A549 (cell line): ENCODE data around the gene HES4. TPM values are rescaled to one million over a fixed set of nuclear protein-coding genes. Genes with fewer than 3 reads are reported as not detected.
"Not testable (repeated sequence)": the region's sequence is repeated elsewhere in the genome, so short reads cannot be mapped to it uniquely, and the experiment has no call there.

Experiments
- ATAC-seq, 2 experiments: fragments of 200-7000 bp in 1 of 2; fragments of >200 bp in 1 of 2; cut with Nextera tagmentation in 1 of 2; cut with Tn5 transposase in 1 of 2; 3 replicates each; pipeline versions ENCODE4 v1.8.0 to v1.9.1; 2018 to 2020; ENCODE audit warnings: mild to moderate bottlenecking in 1 of 2, moderate library complexity in 1 of 2
- CTCF ChIA-PET: fragments of 300-600 bp; sonication (Branson Sonifier 250); formaldehyde crosslinking; extraction: SDS; loops from one replicate; lab custom pipeline; 2021; ENCODE audit warnings: antibody characterized with exemption, inconsistent platforms; lab: Yijun Ruan, JAX
- POLR2A ChIA-PET: fragments of 350-600 bp; formaldehyde crosslinking; extraction: SDS; loops from one replicate; lab custom pipeline; 2021; ENCODE audit warnings: antibody characterized with exemption, inconsistent platforms; lab: Yijun Ruan, JAX
- DNase-seq, 2 experiments: peaks; one replicate each; pipeline versions ENCODE4 v3.0.0 to v3.0.0-alpha.2; 2011 to 2016; ENCODE audit warnings: low read depth in 1 of 2, low spot score in 1 of 2
- FAIRE-seq: peaks from 2 replicates; lab custom pipeline; 2011; peaks lifted over from hg19 to GRCh38; lab: Jason Lieb, UNC
- H3K27ac ChIP-seq, 2 experiments: fragments of >200 bp; sonication (Bioruptor Twin); formaldehyde crosslinking; 3 replicates each; pipeline ENCODE4 v1.5.1; 2016 to 2017
- H3K4me1 ChIP-seq: fragments of >200 bp; sonication (Bioruptor Twin); formaldehyde crosslinking; 3 replicates; pipeline ENCODE4 v1.6.1; 2016
- H3K4me2 ChIP-seq: fragments of >200 bp; sonication (Bioruptor Twin); formaldehyde crosslinking; 3 replicates; pipeline ENCODE4 v1.6.1; 2016
- H3K4me3 ChIP-seq: fragments of >200 bp; sonication (Bioruptor Twin); formaldehyde crosslinking; 3 replicates; pipeline ENCODE4 v1.5.1; 2016
- H3K9me3 ChIP-seq: fragments of >200 bp; sonication (Bioruptor Twin); formaldehyde crosslinking; 3 replicates; pipeline ENCODE4 v1.6.1; 2016
- EHF ChIP-seq: fragments of 250-450 bp; sonication (Bioruptor Pico); IDR thresholded peaks from 2 replicates; pipeline ENCODE4 v1.5.0; 2020; ENCODE audit warnings: mild to moderate bottlenecking
- ESRRA ChIP-seq: fragments of 150-350 bp; IDR thresholded peaks from 2 replicates; pipeline ENCODE4 v1.6.1; 2014; ENCODE audit warnings: mild to moderate bottlenecking, low read length, borderline replicate concordance
- FOSB ChIP-seq: fragments of 250-450 bp; sonication (Bioruptor Pico); IDR thresholded peaks from 2 replicates; pipeline ENCODE4 v1.5.0; 2020; ENCODE audit warnings: mild to moderate bottlenecking, moderate library complexity
- FOSL2 ChIP-seq, 2 experiments: fragments of 450-650 bp in 1 of 2; fragments of >200 bp in 1 of 2; sonication (Bioruptor Twin) in 1 of 2; formaldehyde crosslinking; IDR thresholded peaks; 2 replicates each; pipeline versions ENCODE4 v1.5.0 to v1.6.1; 2016 to 2020; ENCODE audit warnings: mild to moderate bottlenecking in 1 of 2, moderate library complexity in 1 of 2
- GATA3 ChIP-seq: IDR thresholded peaks from 2 replicates; pipeline ENCODE4 v1.6.1; 2012; ENCODE audit warnings: borderline replicate concordance
- HEYL ChIP-seq: fragments of 250-450 bp; sonication (Bioruptor Pico); IDR thresholded peaks from 2 replicates; pipeline ENCODE4 v1.8.0; 2021; ENCODE audit warnings: mild to moderate bottlenecking, moderate library complexity
- HOXB13 ChIP-seq: fragments of 250-450 bp; sonication (Bioruptor Pico); IDR thresholded peaks from 2 replicates; pipeline ENCODE4 v1.5.0; 2020; ENCODE audit warnings: low read depth, mild to moderate bottlenecking, moderate library complexity
- HOXB5 ChIP-seq: fragments of 250-450 bp; sonication (Bioruptor Pico); IDR thresholded peaks from 2 replicates; pipeline ENCODE4 v1.5.0; 2020; ENCODE audit warnings: mild to moderate bottlenecking, moderate library complexity
- MAZ ChIP-seq: fragments of 150-350 bp; IDR thresholded peaks from 2 replicates; pipeline ENCODE4 v1.6.1; 2014; ENCODE audit warnings: antibody characterized with exemption, low read depth, low read length, borderline replicate concordance
- MYC ChIP-seq: IDR thresholded peaks from 2 replicates; pipeline ENCODE4 v1.6.1; 2012; ENCODE audit warnings: mild to moderate bottlenecking, inconsistent platforms, low read length, improper control_type of control experiment, borderline replicate concordance
- NR3C1 ChIP-seq: fragments of >200 bp; sonication (Bioruptor Twin); formaldehyde crosslinking; IDR thresholded peaks from 3 replicates; pipeline ENCODE4 v1.6.1; 2017
- POLR2AphosphoS2 ChIP-seq: conservative IDR thresholded peaks from 2 replicates; pipeline ENCODE4 v1.6.1; 2012; ENCODE audit warnings: low read length, improper control_type of control experiment, inconsistent platforms
- RCOR1 ChIP-seq: fragments of 150-350 bp; IDR thresholded peaks from 2 replicates; pipeline ENCODE4 v1.6.1; 2014; ENCODE audit warnings: antibody characterized with exemption, low read length, low read depth
- TFCP2L1 ChIP-seq: fragments of 250-450 bp; sonication (Bioruptor Pico); IDR thresholded peaks from 2 replicates; pipeline ENCODE4 v1.5.0; 2021; ENCODE audit warnings: mild to moderate bottlenecking
- ZFP36 ChIP-seq: fragments of 450-650 bp; IDR thresholded peaks from 2 replicates; pipeline ENCODE4 v1.6.1; 2014; ENCODE audit warnings: borderline replicate concordance; ENCODE audit not compliant: partially characterized antibody
- WGBS: methylation state at CpG from one replicate; pipeline ENCODE4 v1.1.6; 2017; ENCODE audit errors: missing lambda C conversion rate; 5-methylcytosine and 5-hydroxymethylcytosine counted together
- polyA plus RNA-seq, 4 experiments: library from polyadenylated mRNA; depleted of rRNA in 3 of 4; stranded (reverse); fragments of >200 nt; fragmentation: RNase III in 1 of 4; extraction: RNeasy Plus Mini Kit Qiagen cat#74134 plus additional on column Dnase treatment in 1 of 4; gene quantifications; 2 replicates in 3 of 4; 3 replicates in 1 of 4; pipeline ENCODE4 v1.2.3, GENCODE V29; 2011 to 2017

HES4 gene
- polyA plus RNA-seq, 2 of the 4 experiments (the other 2 are of a cell fraction) = 5.9 to 8.4 TPM

DNA sequence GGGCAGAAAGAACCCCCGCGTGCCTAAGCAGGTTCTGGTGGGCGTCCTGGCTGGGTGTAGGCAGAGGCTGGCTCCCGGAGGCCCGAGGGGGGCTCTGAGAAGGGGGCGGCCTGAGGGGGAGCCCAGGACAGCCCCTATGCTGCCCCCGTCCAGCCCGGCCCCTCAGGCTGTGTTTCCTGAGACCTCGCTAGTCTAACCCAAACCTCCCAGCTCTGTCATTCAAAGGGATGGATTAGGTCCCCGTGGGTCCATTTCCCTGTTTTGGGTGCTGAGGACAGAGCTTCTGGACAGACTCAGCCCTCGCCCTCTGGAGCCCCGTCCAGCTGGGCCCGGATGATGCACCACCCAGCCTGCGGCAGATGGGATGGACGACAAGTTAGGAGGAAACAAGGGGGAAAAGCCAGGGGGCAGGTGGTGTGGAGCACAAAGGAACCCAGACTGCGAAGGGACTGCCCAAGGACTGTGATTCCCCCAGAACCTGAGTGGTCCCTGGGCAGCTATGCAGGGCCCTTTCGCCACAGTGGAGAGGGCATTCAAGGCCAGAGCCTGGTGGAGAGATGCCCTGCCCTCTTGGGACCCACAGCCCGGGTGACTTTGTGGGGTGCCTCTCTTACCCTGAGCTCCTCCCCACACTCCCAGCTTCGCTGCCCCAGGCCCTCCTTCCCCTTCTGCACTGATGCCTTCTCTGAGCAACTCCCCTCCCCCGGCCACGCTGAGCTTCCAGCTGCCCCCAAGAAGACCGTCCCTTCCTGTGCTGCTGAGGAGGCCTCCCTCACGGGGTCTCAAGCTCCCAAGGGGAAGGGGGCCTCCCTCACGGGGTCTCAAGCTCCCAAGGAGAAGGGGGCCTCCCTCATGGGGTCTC is 2.8 kb downstream of the HES4 start:
- no peak for TF ChIP-seq NR3C1
- TF ChIP-seq TFCP2L1 (CRISPR knock-in tag) = peak; percentile 19; the same call in 1 of the 2 replicates
- TF ChIP-seq, all 56 proteins: peak for 1
- ChIA-PET CTCF (interaction anchor here (1.0 to 4.3 kb wide), 6 partner anchors 10 to 67 kb away, joined by 3 to 33 read pairs (median 6); no protein-coding TSS in a partner anchor), POLR2A (no interaction called here)
- H3K4me1 ChIP-seq = peaks cover 14% of the 10 kb centered on the region
- ATAC-seq (peak in 1 of 2 experiments; percentile 1; a peak in 2 of 6 replicates), FAIRE-seq (no peak), DNase-seq (no peak)
- 78% methylated on average over 14 of the region's 24 CpGs for WGBS
- H3K4me2 ChIP-seq = no peak overlapping the region; the same call in 2 of the 3 replicates
- no peak overlapping the region for H3K4me3 ChIP-seq
- no peak overlapping the region for H3K27ac ChIP-seq
- peaks cover 6% of the 10 kb centered on the region; the same call in 2 of the 3 replicates for H3K9me3 ChIP-seq

DNA sequence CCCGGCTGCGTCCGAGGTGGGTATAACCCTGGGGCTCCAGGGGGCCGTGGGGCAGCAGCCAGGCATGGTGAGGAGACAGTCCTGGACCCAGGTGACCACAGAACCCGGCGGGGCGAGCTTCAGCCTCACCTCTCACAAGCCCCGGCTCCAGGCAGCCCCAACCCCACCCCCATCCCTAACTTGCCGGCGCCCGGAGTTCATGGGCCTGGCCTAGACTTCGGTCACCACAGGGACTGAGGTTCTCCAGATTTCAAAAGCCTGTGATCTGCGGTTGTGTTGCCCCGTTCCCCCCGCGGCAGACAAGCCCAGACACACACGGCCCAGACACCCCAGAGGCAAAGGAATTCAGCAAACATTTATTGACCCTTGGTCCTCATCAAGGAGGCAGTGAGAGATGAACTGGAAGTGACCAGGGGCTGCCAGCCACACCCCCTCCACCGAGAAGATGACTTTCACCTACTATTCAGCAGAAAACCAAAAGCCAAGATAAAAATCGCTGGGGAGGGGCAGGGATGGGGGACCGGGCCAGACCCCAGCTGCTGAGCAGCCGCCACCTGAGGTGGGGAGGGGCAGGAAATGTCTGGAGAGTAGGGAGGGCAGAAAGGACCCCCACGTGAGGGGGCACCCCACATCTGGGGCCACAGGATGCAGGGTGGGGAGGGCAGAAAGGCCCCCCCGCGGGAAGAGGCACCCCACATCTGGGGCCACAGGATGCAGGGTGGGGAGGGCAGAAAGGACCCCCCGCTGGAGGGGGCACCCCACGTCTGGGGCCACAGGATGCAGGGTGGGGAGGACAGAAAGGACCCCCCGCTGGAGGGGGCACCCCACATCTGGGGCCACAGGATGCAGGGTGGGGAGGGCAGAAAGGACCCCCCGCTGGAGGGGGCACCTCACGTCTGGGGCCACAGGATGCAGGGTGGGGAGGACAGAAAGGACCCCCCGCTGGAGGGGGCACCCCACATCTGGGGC is 3.9 kb downstream of the HES4 start:
- POLR2A ChIA-PET = no interaction called here
- ATAC-seq (no peak; a peak in 1 of 6 replicates), FAIRE-seq (no peak), DNase-seq (peak in 1 of 2 experiments; percentile 46)
- H3K4me3 ChIP-seq = no peak overlapping the region
- H3K9me3 ChIP-seq = peaks cover 14% of the 10 kb centered on the region; the same call in 2 of the 3 replicates
- CTCF ChIA-PET = interaction anchor here (1.7 to 4.9 kb wide), 4 partner anchors 10 to 68 kb away, joined by 4 to 48 read pairs (median 10); no protein-coding TSS in a partner anchor
- WGBS = 63% methylated on average over 9 of the region's 30 CpGs
- 0 out of 6 replicates have a peak overlapping the region, but pooled peaks of 1 of the 2 experiments have one; percentile 46 for H3K27ac ChIP-seq
- TF ChIP-seq FOSB (CRISPR knock-in tag) (peak; percentile 3; the same call in 1 of the 2 replicates), EHF (no peak)
- peaks cover 14% of the 10 kb centered on the region for H3K4me1 ChIP-seq
- peak overlapping the region; percentile 37; the same call in 2 of the 3 replicates for H3K4me2 ChIP-seq

- H3K4me3 ChIP-seq, POLR2A ChIA-PET, FAIRE-seq, H3K4me2 ChIP-seq, H3K27ac ChIP-seq, DNase-seq: not testable (repeated sequence)
- Histone ChIP-seq H3K4me1 (peaks cover 14% of the 10 kb centered on the region), H3K9me3 (peaks cover 14% of the 10 kb centered on the region; the same call in 2 of the 3 replicates)
- WGBS = 83% methylated on average over 3 of the region's 6 CpGs
- CTCF ChIA-PET = interaction anchor here (4.9 kb wide), 1 partner anchor 11 kb away, joined by 48 read pairs; no protein-coding TSS in a partner anchor
- peak in 1 of 2 experiments; percentile 1; a peak in 2 of 6 replicates for ATAC-seq
Observed at GRCh38 chr1:994546-994945, 5.4 kb downstream of the HES4 start.

GRCh38 chr1:993379-993995 is 6.4 kb downstream of the HES4 start:
- FAIRE-seq (no peak), DNase-seq (no peak), ATAC-seq (peak; percentile 8 to 14; a peak in 3 of 6 replicates)
- WGBS = 69% methylated on average over 6 of the region's 15 CpGs
- TF ChIP-seq MAZ (no peak), NR3C1 (no peak), GATA3 (no peak), RCOR1 (no peak), ESRRA (no peak), ZFP36 (no peak), HOXB5 (CRISPR knock-in tag) (no peak), HOXB13 (no peak), FOSL2 (IDR thresholded peaks at IDR 0.05) (no peak), FOSL2 (CRISPR knock-in tag; IDR thresholded peaks at IDR 0.05) (no peak), MYC (no peak), POLR2AphosphoS2 (no peak; the same call in 1 of the 2 replicates), HEYL (no peak)
- Histone ChIP-seq H3K27ac (no peak overlapping the region), H3K9me3 (peaks cover 14% of the 10 kb centered on the region; the same call in 2 of the 3 replicates), H3K4me3 (no peak overlapping the region), H3K4me1 (peaks cover 11% of the 10 kb centered on the region), H3K4me2 (no peak overlapping the region)
- POLR2A ChIA-PET = no interaction called here
- CTCF ChIA-PET = interaction anchor here (2.4 to 4.9 kb wide), 4 partner anchors 8 to 12 kb away, joined by 7 to 48 read pairs (median 18); no protein-coding TSS in a partner anchor
